SHP77 treated with DMSO at 0.1 percent for 48 hours (cell line): ENCODE data around the gene ASB12.
"Not testable (repeated sequence)": the region's sequence is repeated elsewhere in the genome, so short reads cannot be mapped to it uniquely, and the experiment has no call there.

Experiments used
- DNase-seq: peaks from one replicate; lab custom pipeline; 2025; lab: John Stamatoyannopoulos, UW

Gene ASB12, protein sequence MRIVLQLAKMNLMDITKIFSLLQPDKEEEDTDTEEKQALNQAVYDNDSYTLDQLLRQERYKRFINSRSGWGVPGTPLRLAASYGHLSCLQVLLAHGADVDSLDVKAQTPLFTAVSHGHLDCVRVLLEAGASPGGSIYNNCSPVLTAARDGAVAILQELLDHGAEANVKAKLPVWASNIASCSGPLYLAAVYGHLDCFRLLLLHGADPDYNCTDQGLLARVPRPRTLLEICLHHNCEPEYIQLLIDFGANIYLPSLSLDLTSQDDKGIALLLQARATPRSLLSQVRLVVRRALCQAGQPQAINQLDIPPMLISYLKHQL

DNA sequence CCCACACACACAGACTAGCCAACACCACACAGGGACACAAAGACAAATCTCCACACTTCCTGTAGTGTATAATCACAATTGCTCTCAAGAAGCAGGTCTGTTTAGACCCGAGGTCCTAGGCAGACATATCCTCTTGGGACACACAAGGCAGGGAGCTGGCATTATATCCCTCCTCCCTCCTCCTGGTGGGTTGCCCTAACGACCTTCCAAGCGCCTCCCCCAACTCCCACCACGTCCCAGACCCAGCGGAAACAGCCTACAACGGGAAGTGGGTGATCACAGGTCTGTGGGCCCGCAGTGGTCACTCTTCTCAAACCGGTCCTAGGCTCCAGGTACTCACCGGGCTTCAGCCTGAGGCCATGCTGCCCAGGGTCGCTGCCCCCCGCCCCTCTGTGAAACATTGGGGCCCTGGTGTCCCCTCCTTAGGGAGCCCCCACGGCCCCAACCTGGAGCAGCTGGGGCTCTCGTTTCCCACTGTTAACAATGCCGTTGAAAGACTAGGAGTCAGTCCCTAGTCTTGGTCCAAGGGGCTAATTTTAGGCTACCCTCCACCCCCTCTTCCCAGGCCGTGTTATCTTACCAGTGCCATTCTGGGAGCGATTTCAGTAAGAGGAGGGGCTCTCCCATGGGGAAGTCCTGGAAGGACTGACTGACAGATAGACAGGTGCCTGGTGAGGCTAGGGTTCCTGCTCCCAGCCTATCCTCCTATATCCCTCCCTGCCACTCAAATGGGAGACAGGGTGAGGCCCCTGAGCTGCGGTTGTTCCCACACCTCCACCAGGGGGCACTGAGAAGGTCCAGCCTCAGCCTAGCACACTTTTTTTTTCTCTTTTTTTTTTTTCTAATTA, at the start of gene ASB12:
ASB12 (minus strand) TSS at position 485 of the 848 bp plus-strand sequence. CDS start 4,957 bp downstream, outside the sequence.
- DNase-seq: no peak

- DNase-seq: no peak
These were observed 34.9 kb upstream of the ASB12 start for GRCh38 chrX:64265265-64265664.

DNA sequence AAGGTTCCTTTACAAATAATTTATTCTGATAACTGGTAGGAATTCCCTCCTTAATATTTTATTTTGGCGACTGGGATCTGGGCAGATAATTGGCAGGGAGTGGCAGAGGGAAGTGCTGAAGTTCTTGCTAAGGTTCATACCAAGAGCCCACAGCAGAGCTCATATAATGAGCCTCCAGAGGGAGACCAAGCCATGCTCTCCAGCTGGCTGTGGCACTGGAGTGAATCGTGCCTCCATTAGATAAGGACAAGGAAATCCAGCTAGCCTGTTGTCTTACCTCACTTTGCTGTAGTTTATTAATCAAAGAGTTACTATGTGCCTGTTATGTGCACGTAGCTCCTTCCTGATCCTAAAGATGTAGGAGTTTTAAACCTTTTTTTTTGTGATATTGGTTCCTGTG, 1.3 kb downstream of the ASB12 start:
- no peak for DNase-seq

GRCh38 chrX:64218023-64218422, 12.4 kb downstream of the ASB12 start:
- no peak for DNase-seq

- DNase-seq: not testable (repeated sequence)
These were observed 16.4 kb downstream of the ASB12 start for GRCh38 chrX:64213989-64214388.

GRCh38 chrX:64206556-64207162, 23.7 kb downstream of the ASB12 start:
- DNase-seq: no peak

DNA sequence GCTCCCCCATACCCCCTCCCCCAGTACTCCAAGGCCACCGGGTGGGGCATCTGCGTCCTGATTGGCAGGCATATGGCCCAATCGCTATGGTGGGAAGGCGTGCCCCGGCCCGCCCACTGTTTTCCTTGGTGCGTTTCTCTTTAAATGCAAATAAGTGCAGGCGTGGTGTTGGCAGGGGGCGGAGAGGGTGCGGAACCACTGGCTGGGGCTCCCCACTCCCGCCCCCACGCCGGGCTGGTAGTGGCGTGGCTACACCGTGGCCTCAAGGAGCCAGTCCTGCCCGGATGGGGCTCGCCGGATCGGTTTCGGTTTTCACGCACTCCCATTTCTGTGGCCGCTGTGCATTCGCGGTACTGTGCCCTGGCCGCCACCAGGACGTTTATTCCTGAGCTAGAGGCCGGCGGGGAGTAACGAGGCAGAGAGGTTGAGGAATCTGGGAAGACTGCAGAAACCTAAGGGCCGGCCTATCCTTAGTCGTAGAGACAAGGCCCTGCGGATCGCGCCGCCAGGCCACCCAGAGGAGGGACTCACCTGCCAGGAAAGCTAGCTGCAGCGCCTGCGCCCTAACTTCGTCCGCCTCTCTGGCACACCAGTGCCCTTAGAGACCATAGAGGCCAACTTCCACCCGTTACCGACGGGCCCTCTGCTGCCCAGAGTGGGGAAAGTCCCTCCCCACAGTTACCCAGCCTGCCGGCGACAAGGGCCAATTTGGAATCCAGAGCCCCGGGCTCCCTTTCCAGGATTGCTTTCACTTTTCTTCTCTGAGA, 24.5 kb downstream of the ASB12 start:
- DNase-seq: peak; percentile 67

DNA sequence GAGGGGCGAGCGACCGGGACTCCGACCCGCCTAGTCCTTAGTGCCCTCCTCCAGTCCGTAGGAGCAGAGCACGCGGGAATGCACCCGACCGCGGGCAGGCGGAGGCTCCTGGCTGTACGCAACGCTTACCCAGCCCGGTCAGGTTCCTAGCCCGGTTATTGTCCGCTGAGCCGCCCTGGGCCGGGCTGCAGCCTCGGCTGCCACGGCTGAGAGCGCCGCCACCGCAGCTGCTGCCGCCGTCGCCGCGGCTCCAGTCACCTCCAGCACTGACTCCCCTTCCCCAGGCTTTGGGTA, 25.0 kb downstream of the ASB12 start, which contains the start of gene AMER1:
AMER1 (minus strand) TSS at position 268 of the 294 bp plus-strand sequence. CDS start 12,422 bp downstream, outside the sequence.
- no peak for DNase-seq

GRCh38 chrX:64204701-64205440, 25.5 kb downstream of the ASB12 start:
- DNase-seq: no peak

GRCh38 chrX:64204252-64204651, 26.2 kb downstream of the ASB12 start:
- DNase-seq: no peak

GRCh38 chrX:64202808-64203325, 27.5 kb downstream of the ASB12 start:
- no peak for DNase-seq

DNA sequence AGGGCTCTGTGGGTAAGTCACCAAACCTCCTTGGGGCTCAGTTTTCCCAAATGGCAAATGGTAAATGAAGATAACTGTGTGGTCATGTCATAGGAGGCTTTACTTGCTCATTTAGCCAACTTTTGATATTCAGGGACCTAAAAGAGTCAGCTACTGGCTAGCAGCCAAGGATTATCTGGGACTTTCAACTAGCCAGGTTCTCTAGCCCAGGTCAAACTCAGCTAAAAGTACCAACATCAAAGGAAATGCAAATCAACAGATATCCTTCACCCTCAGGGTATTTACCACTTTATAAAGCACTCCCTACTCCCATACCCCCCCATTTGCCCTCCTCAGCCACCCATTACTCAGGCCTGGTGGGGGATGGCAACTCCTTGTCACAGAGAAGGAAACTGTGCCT, 32.4 kb downstream of the ASB12 start:
- no peak for DNase-seq

GRCh38 chrX:64196606-64197005, 33.8 kb downstream of the ASB12 start:
- DNase-seq: no peak

DNA sequence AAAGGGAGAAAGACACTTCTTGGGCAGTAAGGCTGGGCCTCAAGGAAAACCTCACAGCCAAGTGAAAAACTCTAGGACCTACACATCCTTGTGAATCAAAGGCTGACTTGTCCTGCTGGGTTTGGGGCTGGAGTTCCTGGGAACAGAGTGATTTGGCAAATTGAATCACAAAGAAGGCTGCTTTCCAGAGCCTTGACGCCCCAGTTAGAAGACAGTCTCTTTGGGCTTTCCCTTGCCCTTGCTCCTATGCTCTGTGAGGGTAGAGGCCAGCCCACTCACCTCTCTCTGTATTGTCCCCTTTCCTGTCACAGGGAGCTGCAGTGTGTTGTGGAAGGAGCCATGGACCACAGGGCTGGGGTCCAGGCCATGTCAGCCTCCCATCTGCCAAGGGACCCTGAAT, 34.5 kb downstream of the ASB12 start:
- DNase-seq: no peak

- no peak for DNase-seq
These were observed 37.7 kb downstream of the ASB12 start for GRCh38 chrX:64192673-64193072.

- no peak for DNase-seq
These were observed 38.4 kb downstream of the ASB12 start for GRCh38 chrX:64192040-64192439.

DNA sequence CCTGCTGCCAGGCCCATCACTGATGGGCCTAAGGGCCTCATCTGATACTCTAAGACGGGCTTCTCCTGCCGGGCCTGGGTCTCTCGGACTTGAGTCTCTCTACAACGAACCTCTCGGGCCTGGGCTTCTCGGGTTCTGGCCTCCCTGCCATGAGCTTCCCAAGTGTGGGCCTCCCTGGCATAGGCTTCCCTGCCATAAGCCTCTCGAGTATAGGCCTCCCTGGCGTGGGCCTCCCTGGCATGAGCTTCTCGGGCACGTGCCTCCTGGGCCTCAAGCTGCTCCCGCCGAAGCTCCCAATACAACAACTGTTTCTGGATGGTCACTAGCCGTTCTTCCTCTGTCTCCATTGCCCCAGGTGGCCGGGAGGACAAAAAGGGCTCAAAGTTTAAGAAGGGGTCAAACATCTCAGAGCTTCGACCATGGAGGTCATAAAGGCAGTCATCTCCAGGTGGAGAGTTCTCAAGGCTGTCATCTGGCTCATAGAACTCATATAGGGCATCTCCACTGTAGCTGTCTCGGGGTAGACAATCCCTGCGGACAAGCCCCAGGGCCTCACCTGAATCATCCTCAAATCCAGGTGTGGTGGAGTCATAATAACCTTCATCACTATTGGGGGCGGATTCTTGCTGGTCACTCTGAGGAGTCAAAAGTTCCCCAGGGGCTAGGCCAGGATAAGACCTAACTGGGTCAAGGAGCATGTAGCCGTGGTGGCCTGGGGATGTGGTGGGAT, 39.0 kb downstream of the ASB12 start:
- DNase-seq: no peak

DNA sequence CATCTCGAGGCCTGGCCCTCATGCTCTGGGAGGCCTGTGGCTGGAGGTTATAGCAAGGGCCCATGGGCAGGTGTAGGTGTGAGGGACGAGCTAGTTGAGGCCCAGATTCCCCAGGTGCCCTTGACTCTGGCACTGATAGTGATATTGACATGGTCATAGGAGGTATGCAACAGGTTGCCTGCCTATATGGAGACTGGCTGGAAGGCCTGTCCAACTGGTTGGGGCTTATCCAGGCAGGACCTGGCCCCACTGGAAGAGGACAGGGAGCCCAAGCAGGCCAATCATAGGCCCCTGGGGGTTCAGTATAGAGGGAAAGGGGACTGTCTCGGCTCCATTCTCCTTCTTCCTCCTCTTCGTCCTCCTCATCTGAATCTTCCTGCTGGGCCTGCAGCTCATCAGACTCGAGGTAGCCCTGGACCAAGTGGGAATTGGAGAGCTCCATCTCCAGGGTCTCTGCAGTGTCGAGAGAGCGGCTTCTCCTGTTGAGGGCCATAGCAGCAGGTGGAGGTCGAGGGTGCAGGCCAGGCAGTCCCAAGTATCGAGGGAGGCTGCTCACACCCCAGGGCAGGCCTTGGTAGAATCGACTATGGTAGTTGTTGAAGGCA, 40.2 kb downstream of the ASB12 start:
- DNase-seq: no peak

DNA sequence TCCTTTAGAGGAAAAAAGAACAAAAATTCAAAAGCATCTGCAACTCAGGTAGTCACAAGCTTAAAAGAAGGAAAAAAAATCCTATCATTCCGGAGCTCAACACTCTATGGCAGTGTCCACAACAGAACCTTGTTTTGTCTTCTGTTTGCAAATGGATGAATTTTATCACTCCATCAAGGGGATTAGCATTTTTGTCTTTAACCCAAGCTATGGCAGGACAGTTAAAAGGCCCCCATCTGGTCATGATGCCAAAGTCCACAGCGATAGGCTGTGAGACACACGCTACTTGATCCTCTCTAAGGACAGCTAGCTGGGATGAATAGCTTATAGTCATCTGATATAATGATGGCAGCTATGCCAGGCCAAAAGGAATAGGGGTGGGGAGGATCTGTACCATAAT, 41.5 kb downstream of the ASB12 start:
- DNase-seq: no peak

DNA sequence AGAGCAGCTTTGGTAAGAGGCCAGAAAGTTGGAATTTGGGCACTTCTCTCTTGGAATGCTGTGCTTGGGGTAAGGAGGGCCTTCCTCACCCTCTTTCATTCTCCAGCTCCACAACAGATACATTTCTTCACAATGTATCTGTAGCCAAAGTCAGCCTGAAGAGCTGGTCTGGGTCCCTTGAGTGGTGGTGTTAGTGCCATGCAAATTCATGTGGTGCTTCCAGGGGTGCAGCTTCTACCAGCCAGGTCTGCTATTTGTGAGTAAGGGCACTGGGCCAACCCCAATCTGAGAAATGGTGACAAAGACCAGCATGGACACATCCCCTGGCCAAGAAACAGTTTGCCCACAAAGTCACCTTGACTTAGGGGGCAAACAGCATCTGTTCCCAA, 42.7 kb downstream of the ASB12 start:
- DNase-seq: no peak
